HepG2 (cell line): ENCODE data around the gene ZPR1. TPM values are rescaled to one million over a fixed set of nuclear protein-coding genes. Genes with fewer than 3 reads are reported as not detected.

ENCODE experiments used
- ATF5 ChIP-seq: sonication (generic); formaldehyde crosslinking; IDR thresholded peaks from 2 replicates; pipeline ENCODE4 v1.4.0; 2020; ENCODE audit warnings: mild to moderate bottlenecking, low read depth, missing genetic modification reagents
- CBX5 ChIP-seq: sonication (generic); formaldehyde crosslinking; IDR thresholded peaks from 2 replicates; pipeline ENCODE4 v1.4.0; 2020; ENCODE audit warnings: missing genetic modification reagents, borderline replicate concordance
- CENPT ChIP-seq: sonication (generic); formaldehyde crosslinking; IDR thresholded peaks from 2 replicates; pipeline ENCODE4 v1.8.0; 2022; ENCODE audit warnings: low read depth, mild to moderate bottlenecking, moderate library complexity, missing genetic modification reagents
- CSRNP2 ChIP-seq: sonication (generic); formaldehyde crosslinking; conservative IDR thresholded peaks from 2 replicates; pipeline ENCODE4 v1.8.0; 2022; ENCODE audit warnings: low read depth, missing genetic modification reagents
- HES4 ChIP-seq: sonication (generic); formaldehyde crosslinking; IDR thresholded peaks from 2 replicates; pipeline ENCODE4 v1.9.0; 2021; ENCODE audit warnings: mild to moderate bottlenecking, missing genetic modification reagents, borderline replicate concordance
- HOXD1 ChIP-seq: sonication (generic); formaldehyde crosslinking; IDR thresholded peaks from 2 replicates; pipeline ENCODE4 v1.5.0; 2020; ENCODE audit warnings: missing genetic modification reagents
- MTA3 ChIP-seq: sonication (generic); formaldehyde crosslinking; IDR thresholded peaks from 2 replicates; pipeline ENCODE4 v1.4.0; 2020; ENCODE audit warnings: missing genetic modification reagents
- PBX3 ChIP-seq: sonication (generic); formaldehyde crosslinking; IDR thresholded peaks from 2 replicates; pipeline ENCODE4 v1.8.1; 2023; ENCODE audit warnings: missing genetic modification reagents, inconsistent platforms, borderline replicate concordance
- SMAD9 ChIP-seq: sonication (generic); formaldehyde crosslinking; IDR thresholded peaks from 2 replicates; pipeline ENCODE4 v1.5.1; 2020; ENCODE audit warnings: mild to moderate bottlenecking, missing genetic modification reagents
- SNAI1 ChIP-seq: sonication (generic); formaldehyde crosslinking; IDR thresholded peaks from 2 replicates; pipeline ENCODE4 v1.5.0; 2020; ENCODE audit warnings: mild to moderate bottlenecking, missing genetic modification reagents, borderline replicate concordance
- ZNF143 ChIP-seq: sonication (generic); formaldehyde crosslinking; IDR thresholded peaks from 2 replicates; pipeline ENCODE4 v1.4.0; 2020; ENCODE audit warnings: missing genetic modification reagents
- ZNF235 ChIP-seq: sonication (generic); formaldehyde crosslinking; IDR thresholded peaks from 2 replicates; pipeline ENCODE4 v1.8.1; 2023; ENCODE audit warnings: mild to moderate bottlenecking, missing genetic modification reagents, borderline replicate concordance
- ZNF569 ChIP-seq: sonication (generic); formaldehyde crosslinking; IDR thresholded peaks from 2 replicates; pipeline ENCODE4 v1.5.0; 2020; ENCODE audit warnings: mild to moderate bottlenecking, missing genetic modification reagents, moderate library complexity, borderline replicate concordance
- ZNF703 ChIP-seq: sonication (generic); formaldehyde crosslinking; IDR thresholded peaks from 2 replicates; pipeline ENCODE4 v1.5.1; 2020; ENCODE audit warnings: missing genetic modification reagents, mild to moderate bottlenecking, moderate library complexity, borderline replicate concordance
- ZNF710 ChIP-seq: sonication (generic); formaldehyde crosslinking; IDR thresholded peaks from 2 replicates; pipeline ENCODE4 v1.5.0; 2020; ENCODE audit warnings: mild to moderate bottlenecking, missing genetic modification reagents, borderline replicate concordance
- ZNF775 ChIP-seq: sonication (generic); formaldehyde crosslinking; IDR thresholded peaks from 2 replicates; pipeline ENCODE4 v1.4.0; 2020; ENCODE audit warnings: missing genetic modification reagents, mild to moderate bottlenecking, moderate library complexity, borderline replicate concordance
- ZNF776 ChIP-seq: sonication (generic); formaldehyde crosslinking; IDR thresholded peaks from 2 replicates; pipeline ENCODE4 v1.4.0; 2020; ENCODE audit warnings: mild to moderate bottlenecking, missing genetic modification reagents
- ZNF850 ChIP-seq: sonication (generic); formaldehyde crosslinking; conservative IDR thresholded peaks from 2 replicates; pipeline ENCODE4 v1.9.0; 2021; ENCODE audit warnings: mild to moderate bottlenecking, missing genetic modification reagents
- ZSCAN12 ChIP-seq: sonication (generic); formaldehyde crosslinking; IDR thresholded peaks from 2 replicates; pipeline ENCODE4 v1.9.0; 2021; ENCODE audit warnings: mild to moderate bottlenecking, missing genetic modification reagents
- ZUFSP ChIP-seq: sonication (generic); formaldehyde crosslinking; IDR thresholded peaks from 2 replicates; pipeline ENCODE4 v1.9.0; 2021; ENCODE audit warnings: missing genetic modification reagents, mild to moderate bottlenecking, borderline replicate concordance
- polyA plus RNA-seq, 8 experiments: library from polyadenylated mRNA; depleted of rRNA in 3 of 8; stranded (reverse) in 7 of 8; unstranded in 1 of 8; fragments of >200 nt; fragmentation: Illumina TruSeq in 4 of 8; extraction: Trizol in 4 of 8; gene quantifications; 2 replicates each; pipeline versions ENCODE4 v1.2.1 to v1.2.3, GENCODE V29; 2011 to 2016; ENCODE audit warnings: low read depth in 4 of 8, missing spikeins in 1 of 8, mixed read lengths in 1 of 8; ENCODE audit not compliant: insufficient read depth in 1 of 8
- total RNA-seq, 5 experiments: library from RNA; depleted of rRNA; stranded (reverse); fragments of >200 nt; fragmentation: Illumina TruSeq; extraction: Trizol; gene quantifications; 2 replicates each; pipeline ENCODE4 v1.2.3, GENCODE V29; 2016; ENCODE audit warnings: low read depth in 1 of 5

Gene ZPR1
- total and polyA plus RNA-seq, 2 of the 13 experiments (the other 11 are each of a cell fraction or from before 2014, with no cell fraction given): 40.0 to 79.3 TPM

- TF ChIP-seq ZNF776 (no peak), ZNF569 (CRISPR knock-in tag) (no peak), CSRNP2 (no peak), MTA3 (no peak), SNAI1 (CRISPR knock-in tag) (no peak), CBX5 (CRISPR knock-in tag) (peak; percentile 24; the same call in 1 of the 2 replicates), ZNF710 (CRISPR knock-in tag) (peak; percentile 95), HES4 (CRISPR knock-in tag) (no peak), ZNF775 (CRISPR knock-in tag) (peak; percentile 75; the same call in 1 of the 2 replicates), ZNF143 (no peak), ZNF850 (CRISPR knock-in tag) (no peak), ZUFSP (no peak), ZNF235 (CRISPR knock-in tag) (0 out of 2 replicates have a peak, but pooled peaks have one; percentile 70), ATF5 (CRISPR knock-in tag) (no peak), CENPT (no peak; the same call in 1 of the 2 replicates), HOXD1 (CRISPR knock-in tag) (peak; percentile 20; the same call in 1 of the 2 replicates), ZNF703 (no peak), ZSCAN12 (CRISPR knock-in tag) (0 out of 2 replicates have a peak, but pooled peaks have one; percentile 19), PBX3 (CRISPR knock-in tag) (no peak), SMAD9 (no peak)
Measured at GRCh38 chr11:116826751-116827431, 39.1 kb upstream of the ZPR1 start (continued).
